Smooth muscle cell of the coronary artery (primary cell): ENCODE data around the gene ZSWIM4. TPM values are rescaled to one million over a fixed set of nuclear protein-coding genes. Genes with fewer than 3 reads are reported as not detected.

ENCODE experiments used
- total RNA-seq: library from RNA; depleted of rRNA; stranded (reverse); fragments of >200 nt; gene quantifications from 2 replicates; pipeline ENCODE4 v1.2.3, GENCODE V29; 2014; ENCODE audit warnings: low replicate concordance

Gene ZSWIM4
- 2.2 and 9.8 TPM in 2 replicates for total RNA-seq

DNA sequence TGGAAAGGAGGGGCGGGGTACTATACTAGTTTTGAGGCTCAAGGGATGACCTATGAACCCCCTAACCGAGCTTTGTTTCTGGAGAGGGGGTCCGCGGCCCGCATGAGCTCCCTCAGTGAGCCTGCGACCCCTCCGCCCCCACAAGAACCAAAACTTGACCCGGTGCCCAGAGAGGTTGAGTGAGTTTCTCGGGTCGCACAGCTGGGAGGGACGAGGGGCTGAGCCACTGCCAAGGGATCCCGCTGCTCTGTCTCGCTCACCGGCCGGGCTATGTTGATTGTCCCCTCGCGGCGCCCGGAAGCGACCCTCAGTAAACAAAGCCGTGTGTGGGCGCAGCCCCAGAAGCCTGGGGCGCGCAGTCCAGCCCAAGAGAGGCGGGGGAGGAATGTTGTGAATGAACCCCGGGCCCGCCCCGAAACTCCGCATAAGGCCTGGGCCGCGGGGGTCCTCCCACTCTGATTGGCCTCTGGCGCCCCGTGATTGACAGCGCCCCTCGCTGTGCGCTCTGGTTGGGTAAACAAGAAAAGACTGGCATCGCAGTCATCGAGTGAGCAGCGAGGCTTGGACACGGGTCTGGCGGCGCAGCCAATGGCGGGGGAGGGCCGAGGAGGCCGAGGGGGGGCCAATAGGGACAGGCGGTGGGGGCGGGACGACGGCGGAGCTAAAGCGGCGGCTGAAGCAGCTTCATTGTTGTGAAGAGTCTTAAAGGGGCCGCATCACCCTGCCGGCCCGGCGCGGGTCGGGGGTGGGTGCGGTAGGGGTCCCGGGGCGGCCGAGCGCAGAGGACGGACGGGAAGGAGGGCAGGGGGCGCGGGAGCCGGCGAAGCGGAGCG, at the start of gene ZSWIM4:
Gene ZSWIM4, plus strand, starts transcription at position 687 of the 833 bp plus-strand sequence. CDS start 206 bp downstream, outside the sequence.

DNA sequence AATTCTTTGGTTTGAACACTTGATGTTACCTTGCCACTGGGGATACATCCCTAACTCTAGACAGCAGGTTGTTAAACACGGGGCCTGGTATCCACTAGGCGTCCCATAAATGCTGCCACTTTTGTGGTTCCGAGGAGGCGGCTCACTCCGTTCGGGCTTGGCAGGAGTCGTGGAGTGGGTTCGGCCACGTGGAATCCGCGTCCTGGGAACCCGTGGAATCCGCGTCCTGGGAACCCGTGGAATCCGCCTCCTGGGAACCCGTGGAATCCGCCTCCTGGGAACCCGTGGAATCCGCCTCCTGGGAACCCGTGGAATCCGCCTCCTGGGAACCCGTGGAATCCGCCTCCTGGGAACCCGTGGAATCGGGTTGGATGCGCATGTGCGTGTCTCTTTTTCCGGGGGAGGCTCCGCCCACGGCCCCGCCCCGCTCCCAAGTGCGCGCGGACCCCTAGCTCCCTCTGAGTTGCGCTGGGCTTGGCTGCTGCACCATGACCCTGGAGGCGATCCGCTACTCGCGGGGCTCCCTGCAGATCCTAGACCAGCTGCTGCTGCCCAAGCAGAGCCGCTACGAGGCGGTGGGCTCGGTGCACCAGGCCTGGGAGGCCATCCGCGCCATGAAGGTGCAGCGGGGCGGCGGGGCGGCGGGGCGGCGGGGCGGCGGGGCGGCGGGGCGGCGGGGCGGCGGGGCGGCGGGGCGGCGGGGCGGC, 31.0 kb upstream of the ZSWIM4 start, which contains the start of gene MRI1:
Gene MRI1, plus strand, starts transcription at position 422 of the 707 bp plus-strand sequence. Its CDS starts 67 bp downstream, at position 489.

DNA sequence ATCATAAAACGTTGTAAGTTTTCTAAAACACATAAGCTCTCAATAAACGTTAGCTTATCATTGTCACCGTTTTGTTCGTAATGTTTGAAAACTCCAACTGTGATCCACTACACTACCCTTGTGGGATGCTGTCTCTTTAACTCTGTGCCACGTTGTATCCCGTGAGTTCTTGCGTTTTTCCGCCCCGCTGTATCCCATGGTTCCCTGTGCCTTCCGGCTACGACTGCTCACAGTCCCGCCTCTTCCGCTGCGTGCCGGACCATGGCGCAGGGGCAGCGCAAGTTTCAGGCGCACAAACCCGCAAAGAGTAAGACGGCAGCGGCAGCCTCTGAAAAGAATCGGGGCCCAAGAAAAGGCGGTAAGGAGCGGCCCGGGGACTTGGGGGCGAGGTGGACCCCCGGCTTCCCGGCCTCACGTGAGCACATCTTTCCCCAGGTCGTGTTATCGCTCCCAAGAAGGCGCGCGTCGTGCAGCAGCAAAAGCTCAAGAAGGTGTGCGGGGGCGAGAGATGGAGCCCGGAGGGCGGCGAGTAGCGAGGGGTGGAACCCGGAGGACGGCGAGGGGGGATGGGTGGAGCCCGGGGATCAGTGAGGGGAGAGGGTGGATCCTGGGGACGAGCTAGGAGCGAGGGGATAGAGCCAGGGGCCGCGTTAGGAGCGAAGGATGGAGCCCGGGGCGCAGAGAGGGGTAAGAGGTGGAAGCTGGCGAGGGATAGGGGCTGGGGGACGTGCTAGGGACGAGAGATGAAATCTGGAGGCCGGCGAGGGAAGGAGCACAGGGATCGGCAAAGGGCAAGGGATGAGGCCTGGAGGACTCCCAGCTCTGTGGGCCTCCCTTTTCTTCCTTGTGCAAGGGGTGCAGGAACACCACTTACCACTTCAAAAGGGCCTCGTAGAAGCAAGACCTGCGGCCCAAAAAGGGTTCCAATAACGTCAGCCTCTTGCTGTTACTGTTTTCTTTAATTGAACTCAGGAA, 20.7 kb upstream of the ZSWIM4 start, which contains the start of gene C19orf53:
Gene C19orf53, plus strand, starts transcription at position 240 of the 975 bp plus-strand sequence. Its CDS starts 22 bp downstream, at position 262.

DNA sequence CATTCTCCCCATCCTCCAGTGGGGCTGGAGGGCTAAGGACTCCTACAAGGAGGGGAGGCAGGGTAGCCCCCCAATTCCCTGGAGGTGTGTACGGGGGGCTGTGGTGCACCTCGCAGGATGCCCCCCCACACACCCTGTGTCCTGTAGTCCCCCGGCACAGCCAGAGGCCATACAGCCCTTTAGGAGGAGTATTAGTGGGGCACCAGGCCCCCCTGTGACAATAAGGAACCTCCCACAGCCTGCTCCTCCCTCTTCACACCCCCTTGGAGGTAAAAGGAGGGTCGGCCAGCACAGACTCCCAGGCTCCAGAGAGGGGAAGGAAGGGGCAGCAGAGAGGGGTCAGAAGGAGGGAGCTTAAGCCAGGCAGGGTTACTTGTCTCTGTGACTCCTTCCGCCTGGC, 81.6 kb downstream of the ZSWIM4 start, which contains the start of gene NANOS3:
Gene NANOS3, plus strand, starts transcription at position 301 of the 400 bp plus-strand sequence. CDS start 115 bp downstream, outside the sequence.

Other genes with a start within 250 kb of the ZSWIM4 start
- gene MRI1, start 30.9 kb upstream of the ZSWIM4 start, total RNA-seq: 18.0 and 21.6 TPM in 2 replicates
- gene C19orf53, start 21.0 kb upstream of the ZSWIM4 start, total RNA-seq: 40.6 and 70.4 TPM in 2 replicates
- gene NANOS3, start 81.7 kb downstream of the ZSWIM4 start, total RNA-seq: 0.45 TPM in 1 of 2 replicates, not detected in the other
- gene BRME1, start 110.7 kb downstream of the ZSWIM4 start, total RNA-seq: 0.12 and 0.45 TPM in 2 replicates
- 4.8 and 6.4 TPM in 2 replicates for gene CC2D1A, start 110.8 kb downstream of the ZSWIM4 start, total RNA-seq
- 0.90 and 1.1 TPM in 2 replicates for gene PODNL1, start 143.0 kb downstream of the ZSWIM4 start, total RNA-seq
- gene DCAF15, start 157.1 kb downstream of the ZSWIM4 start, total RNA-seq: 7.7 and 8.1 TPM in 2 replicates
- 0.94 and 1.9 TPM in 2 replicates for gene RFX1, start 210.9 kb downstream of the ZSWIM4 start, total RNA-seq
- gene RLN3, start 232.7 kb downstream of the ZSWIM4 start, total RNA-seq: not detected in 2 replicates
- 0.23 and 4.4 TPM in 2 replicates for gene IL27RA, start 236.3 kb downstream of the ZSWIM4 start, total RNA-seq